Effector memory CD4-positive, alpha-beta T cell (primary cell): ENCODE data around the gene EEFSEC.

Experiments used
- DNase-seq, 3 donors: peaks; one replicate each; pipeline ENCODE4 v3.0.0-alpha.2; 2020
- H3K27ac ChIP-seq: 2 replicates; pipeline ENCODE4 v1.7.0; 2013; ENCODE audit warnings: mild to moderate bottlenecking, low read length, moderate library complexity; ENCODE audit not compliant: insufficient read depth, poor library complexity, severe bottlenecking
- H3K27me3 ChIP-seq: replicated peaks from 2 replicates; pipeline ENCODE4 v1.7.0; 2013; ENCODE audit warnings: mild to moderate bottlenecking, low read length; ENCODE audit not compliant: insufficient read depth, control insufficient read depth, poor library complexity, severe bottlenecking
- H3K36me3 ChIP-seq: 2 replicates; pipeline ENCODE4 v1.7.0; 2013; ENCODE audit warnings: mild to moderate bottlenecking, low read length, moderate library complexity; ENCODE audit not compliant: control insufficient read depth, insufficient read depth
- H3K4me1 ChIP-seq: 2 replicates; pipeline ENCODE4 v1.7.0; 2013; ENCODE audit warnings: low read length, mild to moderate bottlenecking; ENCODE audit not compliant: control insufficient read depth, insufficient read depth, poor library complexity, severe bottlenecking
- H3K4me3 ChIP-seq: 2 replicates; pipeline ENCODE4 v1.7.0; 2013; ENCODE audit warnings: low read length, low read depth, mild to moderate bottlenecking; ENCODE audit not compliant: insufficient read depth, poor library complexity, severe bottlenecking
- H3K9me3 ChIP-seq: 2 replicates; pipeline ENCODE4 v1.7.0; 2013; ENCODE audit warnings: mild to moderate bottlenecking, low read length, moderate library complexity; ENCODE audit not compliant: control insufficient read depth

Gene EEFSEC

GRCh38 chr3:128170866-128171516, 17.7 kb downstream of the EEFSEC start:
- Histone ChIP-seq H3K36me3 (no peaks in the 10 kb centered on the region), H3K9me3 (no peaks in the 10 kb centered on the region), H3K27me3 (no peaks in the 10 kb centered on the region), H3K4me3 (no peak overlapping the region), H3K4me1 (no peaks in the 10 kb centered on the region), H3K27ac (no peak overlapping the region)
- no peak for DNase-seq

DNA sequence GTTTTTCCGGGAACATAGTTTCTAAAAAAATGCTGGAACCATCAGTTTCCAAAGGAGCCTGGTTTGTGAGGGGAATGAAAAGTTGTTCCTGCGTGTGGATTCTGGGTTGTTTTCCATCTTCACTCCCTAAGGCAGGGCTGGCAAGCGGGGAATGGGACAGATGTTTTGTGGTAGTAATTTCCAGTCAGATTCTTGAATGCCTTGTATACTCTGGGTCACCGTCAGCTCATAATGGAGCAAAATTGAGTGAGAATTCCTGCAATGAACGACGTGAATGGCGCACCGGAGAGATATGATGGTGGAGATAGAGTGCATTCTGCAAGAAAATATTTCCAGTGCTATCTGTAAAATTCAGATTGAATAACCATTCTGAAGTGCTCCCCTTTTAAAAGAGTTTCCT, 19.9 kb downstream of the EEFSEC start:
- Histone ChIP-seq H3K9me3 (no peaks in the 10 kb centered on the region), H3K4me3 (no peak overlapping the region), H3K4me1 (no peaks in the 10 kb centered on the region), H3K36me3 (no peaks in the 10 kb centered on the region), H3K27ac (no peak overlapping the region), H3K27me3 (no peaks in the 10 kb centered on the region)
- no peak for DNase-seq

DNA sequence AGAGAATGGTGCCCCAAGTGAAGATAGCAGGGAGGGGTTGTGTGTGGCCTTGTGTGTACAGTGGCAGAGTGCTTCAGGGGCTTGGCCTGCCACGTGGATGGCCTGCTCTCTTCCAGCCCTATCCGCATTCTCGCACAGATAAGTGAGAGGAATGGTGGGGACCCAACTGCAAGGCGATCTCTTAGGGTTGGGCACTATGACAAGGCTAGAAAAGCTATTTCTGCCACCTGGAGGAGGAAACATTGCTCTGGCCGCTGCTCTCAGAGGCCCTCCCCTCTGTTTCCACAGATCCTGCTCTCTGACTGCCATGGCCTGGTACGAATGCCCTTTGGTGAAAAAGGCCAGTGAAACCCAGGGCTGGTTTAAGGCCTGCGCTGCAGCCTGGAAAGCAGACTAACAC, 20.6 kb downstream of the EEFSEC start:
- H3K36me3 ChIP-seq, result no peaks in the 10 kb centered on the region
- no peak overlapping the region for H3K27ac ChIP-seq
- no peaks in the 10 kb centered on the region for H3K9me3 ChIP-seq
- H3K27me3 ChIP-seq, result no peaks in the 10 kb centered on the region
- DNase-seq, result no peak
- no peak overlapping the region for H3K4me3 ChIP-seq
- no peaks in the 10 kb centered on the region for H3K4me1 ChIP-seq

GRCh38 chr3:128174675-128175590, 21.7 kb downstream of the EEFSEC start:
- H3K9me3 ChIP-seq, result no peaks in the 10 kb centered on the region
- no peaks in the 10 kb centered on the region for H3K27me3 ChIP-seq
- H3K4me1 ChIP-seq, result no peaks in the 10 kb centered on the region
- DNase-seq, result no peak
- H3K36me3 ChIP-seq, result no peaks in the 10 kb centered on the region
- H3K4me3 ChIP-seq, result no peak overlapping the region
- no peak overlapping the region for H3K27ac ChIP-seq

GRCh38 chr3:128175768-128176167, 22.5 kb downstream of the EEFSEC start:
- Histone ChIP-seq H3K27ac (no peak overlapping the region), H3K36me3 (no peaks in the 10 kb centered on the region), H3K27me3 (no peaks in the 10 kb centered on the region), H3K4me1 (no peaks in the 10 kb centered on the region), H3K9me3 (no peaks in the 10 kb centered on the region), H3K4me3 (no peak overlapping the region)
- no peak for DNase-seq

DNA sequence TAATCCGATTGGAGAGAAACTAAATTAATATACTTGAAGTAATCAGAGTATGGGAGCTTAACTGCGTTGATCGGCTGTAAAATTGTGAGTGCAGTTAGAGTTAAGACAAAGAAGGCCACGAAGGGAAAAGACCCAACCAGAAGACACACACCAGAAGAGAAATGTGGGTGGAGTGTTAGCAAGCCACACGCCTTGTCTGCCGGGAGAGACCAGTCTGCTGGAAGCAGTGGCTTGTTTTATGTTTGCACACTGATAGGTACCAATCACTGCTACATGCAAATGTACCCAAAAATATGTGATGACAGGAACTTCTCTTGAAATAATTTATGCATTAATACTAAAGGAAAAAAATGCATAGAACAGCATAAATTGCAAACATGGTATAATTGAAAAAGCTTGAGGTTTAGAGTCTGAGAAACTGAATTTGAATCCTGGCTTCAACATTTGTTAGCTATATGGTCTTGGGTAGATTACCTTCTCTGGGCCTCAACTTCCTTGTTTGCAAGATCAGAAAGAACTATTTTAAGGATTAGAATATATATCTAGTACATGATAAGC, 23.1 kb downstream of the EEFSEC start:
- Histone ChIP-seq H3K27ac (no peak overlapping the region), H3K36me3 (no peaks in the 10 kb centered on the region), H3K9me3 (no peaks in the 10 kb centered on the region), H3K4me3 (no peak overlapping the region), H3K4me1 (no peaks in the 10 kb centered on the region), H3K27me3 (no peaks in the 10 kb centered on the region)
- DNase-seq, result no peak

DNA sequence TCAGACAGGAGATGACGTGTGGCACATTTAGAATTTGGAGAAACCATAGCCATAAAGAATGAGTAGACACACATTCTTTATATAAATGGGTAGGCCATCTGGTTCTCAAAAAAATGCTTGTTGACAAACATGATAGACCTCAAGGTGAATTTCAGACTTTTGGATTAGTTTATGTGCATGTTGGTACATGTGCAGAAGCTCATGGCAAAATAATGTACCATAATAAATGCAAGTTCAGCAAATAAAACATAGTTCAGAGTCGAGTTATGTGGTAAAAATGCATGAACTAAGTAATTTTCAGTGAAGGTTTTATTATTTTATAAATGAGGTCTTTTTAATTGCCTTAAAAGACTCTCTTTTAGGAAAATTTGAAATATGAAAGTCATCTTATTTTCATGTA, 24.6 kb downstream of the EEFSEC start:
- Histone ChIP-seq H3K9me3 (no peaks in the 10 kb centered on the region), H3K36me3 (no peaks in the 10 kb centered on the region), H3K27me3 (no peaks in the 10 kb centered on the region), H3K4me1 (no peaks in the 10 kb centered on the region), H3K4me3 (no peak overlapping the region), H3K27ac (no peak overlapping the region)
- no peak for DNase-seq

DNA sequence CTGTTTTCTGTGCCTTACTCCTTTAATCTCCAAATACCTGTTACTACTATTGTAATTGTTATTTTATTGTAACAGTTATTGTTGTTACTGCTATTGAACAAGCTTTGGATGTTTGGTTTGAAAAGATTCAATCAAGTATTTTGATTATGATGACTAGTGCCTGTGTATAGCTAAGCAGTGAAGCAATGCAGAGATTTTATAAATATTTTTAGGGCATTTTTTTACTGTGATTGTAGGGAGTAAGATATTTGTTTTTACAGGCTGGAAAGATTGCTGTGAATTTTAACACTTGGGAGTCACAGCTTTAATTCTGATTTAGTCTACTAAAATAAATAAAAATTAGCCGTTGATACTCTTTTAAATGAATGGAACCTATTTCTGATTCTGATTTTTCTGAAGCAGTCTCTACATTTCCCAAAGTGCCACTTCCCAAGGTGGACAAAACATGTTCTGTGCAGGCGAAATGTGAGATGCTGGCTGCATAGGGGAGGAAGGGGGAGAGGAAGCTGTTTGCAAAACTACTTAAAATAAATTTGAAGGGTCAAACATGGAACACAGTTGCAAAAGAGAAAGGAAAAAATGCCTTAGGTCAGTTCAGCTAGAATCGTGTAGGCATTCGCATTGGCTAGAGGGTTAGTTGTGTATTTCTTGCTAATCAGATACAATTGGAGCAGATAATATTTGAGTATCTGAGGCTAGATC, 25.7 kb downstream of the EEFSEC start:
- Histone ChIP-seq H3K27me3 (no peaks in the 10 kb centered on the region), H3K4me3 (no peak overlapping the region), H3K4me1 (no peaks in the 10 kb centered on the region), H3K36me3 (no peaks in the 10 kb centered on the region), H3K9me3 (no peaks in the 10 kb centered on the region), H3K27ac (no peak overlapping the region)
- no peak for DNase-seq

DNA sequence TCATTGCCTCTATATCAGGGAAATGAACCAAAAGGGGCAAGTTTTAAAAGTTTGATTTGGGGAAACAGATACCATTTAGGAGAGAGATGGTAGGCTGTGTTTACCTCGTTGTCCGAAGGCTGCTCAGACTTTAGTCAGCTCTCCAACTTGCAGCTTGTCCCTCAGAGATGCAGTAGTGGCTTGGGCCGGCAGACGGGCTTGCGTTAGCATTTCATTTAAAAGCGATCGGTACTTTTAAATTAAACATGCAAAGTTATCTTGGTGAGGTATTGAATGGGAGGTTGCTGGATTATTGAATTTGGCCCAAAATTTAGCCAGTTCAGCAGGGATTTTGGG, 26.2 kb downstream of the EEFSEC start:
- H3K4me3 ChIP-seq, result no peak overlapping the region

GRCh38 chr3:128180436-128180835, 27.2 kb downstream of the EEFSEC start:
- no peak for DNase-seq
- Histone ChIP-seq H3K36me3 (no peaks in the 10 kb centered on the region), H3K9me3 (no peaks in the 10 kb centered on the region), H3K27ac (no peak overlapping the region), H3K4me3 (no peak overlapping the region), H3K4me1 (no peaks in the 10 kb centered on the region), H3K27me3 (no peaks in the 10 kb centered on the region)

More for the DNA sequence above, 26.2 kb downstream of the EEFSEC start:
- H3K9me3 ChIP-seq, result no peaks in the 10 kb centered on the region
- no peaks in the 10 kb centered on the region for H3K4me1 ChIP-seq
- no peaks in the 10 kb centered on the region for H3K36me3 ChIP-seq
- no peak overlapping the region for H3K27ac ChIP-seq
- H3K27me3 ChIP-seq, result no peaks in the 10 kb centered on the region
- DNase-seq, result no peak
